HEK293 (cell line): ENCODE results near the gene ISY1.

ENCODE experiments used
- CTCF ChIA-PET: fragments of 350-600 bp; formaldehyde crosslinking; extraction: SDS; loops from one replicate; lab custom pipeline; 2021; ENCODE audit warnings: antibody characterized with exemption; lab: Yijun Ruan, JAX
- POLR2A ChIA-PET: fragments of 300-600 bp; formaldehyde crosslinking; extraction: SDS; loops from one replicate; lab custom pipeline; 2020; ENCODE audit warnings: antibody characterized with exemption, inconsistent platforms; lab: Yijun Ruan, JAX
- H3K27ac ChIP-seq: fragments of 200-500 bp; sonication (Bioruptor generic); 2 replicates; pipeline ENCODE4 v1.5.1; 2014; ENCODE audit warnings: low read depth, low read length, control low read depth, inconsistent platforms; ENCODE audit errors: extremely low read depth
- H3K36me3 ChIP-seq, 2 experiments: fragments of 200-500 bp in 1 of 2; sonication (Bioruptor generic) in 1 of 2; 1 replicate in 1 of 2; 2 replicates in 1 of 2; pipeline ENCODE4 v1.5.1; 2014 to 2017; ENCODE audit warnings: inconsistent platforms in 2 of 2, low read length in 2 of 2; ENCODE audit not compliant: control insufficient read depth in 2 of 2, insufficient read depth in 1 of 2
- H3K4me1 ChIP-seq: fragments of 200-500 bp; sonication (Bioruptor generic); 2 replicates; pipeline ENCODE4 v1.5.1; 2014; ENCODE audit warnings: mild to moderate bottlenecking, low read length, inconsistent platforms; ENCODE audit not compliant: control insufficient read depth, insufficient read depth
- H3K4me3 ChIP-seq: 2 replicates; pipeline ENCODE4 v1.5.1; 2011; ENCODE audit warnings: low read depth, mild to moderate bottlenecking, control low read depth, low read length, moderate library complexity
- H3K9me3 ChIP-seq: fragments of 200-500 bp; sonication (Bioruptor generic); 2 replicates; pipeline ENCODE4 v1.5.1; 2014; ENCODE audit warnings: low read depth, low read length, inconsistent platforms; ENCODE audit not compliant: control insufficient read depth, insufficient read depth
- AEBP2 ChIP-seq: fragments of 450-650 bp; formaldehyde crosslinking; IDR thresholded peaks from 2 replicates; pipeline ENCODE4 v1.5.1; 2016; ENCODE audit warnings: missing biosample characterization, missing genetic modification characterization, borderline replicate concordance
- GLI4 ChIP-seq: fragments of 450-650 bp; formaldehyde crosslinking; IDR thresholded peaks from 2 replicates; pipeline ENCODE4 v1.5.1; 2016; ENCODE audit warnings: missing biosample characterization, missing genetic modification characterization
- HOXC10 ChIP-seq: sonication (generic); formaldehyde crosslinking; IDR thresholded peaks from 2 replicates; pipeline ENCODE4 v1.8.1; 2023; ENCODE audit warnings: mild to moderate bottlenecking, missing genetic modification reagents
- KLF9 ChIP-seq: fragments of 450-650 bp; formaldehyde crosslinking; IDR thresholded peaks from 2 replicates; pipeline ENCODE4 v1.5.1; 2016; ENCODE audit warnings: missing biosample characterization, missing genetic modification characterization, low read depth
- MEIS1 ChIP-seq: sonication (generic); formaldehyde crosslinking; IDR thresholded peaks from 2 replicates; pipeline ENCODE4 v1.8.1; 2022; ENCODE audit warnings: missing genetic modification reagents, mild to moderate bottlenecking, borderline replicate concordance
- OVOL3 ChIP-seq: fragments of 450-650 bp; formaldehyde crosslinking; IDR thresholded peaks from 2 replicates; pipeline ENCODE4 v1.5.1; 2016; ENCODE audit warnings: missing biosample characterization, missing genetic modification characterization
- PRDM1 ChIP-seq: fragments of 450-650 bp; formaldehyde crosslinking; IDR thresholded peaks from 2 replicates; pipeline ENCODE4; 2016; ENCODE audit warnings: missing biosample characterization, missing genetic modification characterization
- RBAK ChIP-seq: fragments of 450-650 bp; formaldehyde crosslinking; IDR thresholded peaks from 2 replicates; pipeline ENCODE4 v1.5.1; 2016; ENCODE audit warnings: missing biosample characterization, missing genetic modification characterization
- SETDB1 ChIP-seq: IDR thresholded peaks from one replicate; pipeline ENCODE4 v1.6.1; 2017; ENCODE audit warnings: mild to moderate bottlenecking, low read length, moderate library complexity, mixed read lengths; ENCODE audit not compliant: insufficient read length
- SP7 ChIP-seq: fragments of 450-650 bp; formaldehyde crosslinking; IDR thresholded peaks from 2 replicates; pipeline ENCODE4 v1.5.1; 2016; ENCODE audit warnings: missing biosample characterization, missing genetic modification characterization
- TCF7L2 ChIP-seq: IDR thresholded peaks from 2 replicates; pipeline ENCODE4 v1.6.1; 2011; ENCODE audit warnings: low read depth, mild to moderate bottlenecking, inconsistent platforms, low read length, moderate library complexity, borderline replicate concordance
- ZBTB21 ChIP-seq: fragments of 450-650 bp; formaldehyde crosslinking; IDR thresholded peaks from 2 replicates; pipeline ENCODE4 v1.5.1; 2017; ENCODE audit warnings: missing biosample characterization, missing genetic modification characterization
- ZBTB7A ChIP-seq: fragments of 450-650 bp; formaldehyde crosslinking; IDR thresholded peaks from 2 replicates; pipeline ENCODE4 v1.5.1; 2016; ENCODE audit warnings: low read depth, missing biosample characterization, missing genetic modification characterization
- ZBTB8A ChIP-seq: fragments of 450-650 bp; formaldehyde crosslinking; IDR thresholded peaks from 2 replicates; pipeline ENCODE4 v1.5.1; 2016; ENCODE audit warnings: missing biosample characterization, missing genetic modification characterization
- ZFP37 ChIP-seq: fragments of 450-650 bp; formaldehyde crosslinking; IDR thresholded peaks from 2 replicates; pipeline ENCODE4 v1.5.1; 2016; ENCODE audit warnings: missing biosample characterization, missing genetic modification characterization
- ZNF112 ChIP-seq: fragments of 450-650 bp; formaldehyde crosslinking; IDR thresholded peaks from 2 replicates; pipeline ENCODE4 v1.5.0; 2017; ENCODE audit warnings: missing biosample characterization, missing genetic modification characterization
- ZNF132 ChIP-seq: fragments of 450-650 bp; formaldehyde crosslinking; IDR thresholded peaks from 2 replicates; pipeline ENCODE4 v1.5.1; 2017; ENCODE audit warnings: missing biosample characterization, missing genetic modification characterization, borderline replicate concordance
- ZNF155 ChIP-seq: fragments of 450-650 bp; formaldehyde crosslinking; IDR thresholded peaks from 2 replicates; pipeline ENCODE4 v1.5.1; 2016; ENCODE audit warnings: missing biosample characterization, missing genetic modification characterization
- ZNF169 ChIP-seq: fragments of 450-650 bp; formaldehyde crosslinking; IDR thresholded peaks from 2 replicates; pipeline ENCODE4 v1.5.1; 2016; ENCODE audit warnings: missing biosample characterization, missing genetic modification characterization
- ZNF174 ChIP-seq: fragments of 450-650 bp; formaldehyde crosslinking; IDR thresholded peaks from 2 replicates; pipeline ENCODE4 v1.5.0; 2017; ENCODE audit warnings: missing biosample characterization, mild to moderate bottlenecking, missing genetic modification characterization
- ZNF175 ChIP-seq: fragments of 450-650 bp; formaldehyde crosslinking; IDR thresholded peaks from 2 replicates; pipeline ENCODE4 v1.5.1; 2016; ENCODE audit warnings: missing biosample characterization, missing genetic modification characterization
- ZNF184 ChIP-seq: fragments of 450-650 bp; IDR thresholded peaks from 2 replicates; pipeline ENCODE4 v1.5.1; 2018; ENCODE audit warnings: missing biosample characterization, mild to moderate bottlenecking, missing genetic modification characterization
- ZNF221 ChIP-seq: fragments of 450-650 bp; formaldehyde crosslinking; IDR thresholded peaks from 2 replicates; pipeline ENCODE4 v1.5.1; 2017; ENCODE audit warnings: missing biosample characterization, missing genetic modification characterization, borderline replicate concordance
- ZNF223 ChIP-seq: fragments of 450-650 bp; formaldehyde crosslinking; IDR thresholded peaks from 2 replicates; pipeline ENCODE4 v1.5.1; 2016; ENCODE audit warnings: missing biosample characterization, missing genetic modification characterization
- ZNF311 ChIP-seq: fragments of 450-650 bp; formaldehyde crosslinking; IDR thresholded peaks from 2 replicates; pipeline ENCODE4 v1.5.1; 2017; ENCODE audit warnings: missing biosample characterization, missing genetic modification characterization, borderline replicate concordance
- ZNF324 ChIP-seq: fragments of 450-650 bp; formaldehyde crosslinking; IDR thresholded peaks from 2 replicates; pipeline ENCODE4 v1.5.1; 2016; ENCODE audit warnings: missing biosample characterization, missing genetic modification characterization
- ZNF48 ChIP-seq: fragments of 450-650 bp; formaldehyde crosslinking; IDR thresholded peaks from 2 replicates; pipeline ENCODE4 v1.5.1; 2016; ENCODE audit warnings: missing biosample characterization, missing genetic modification characterization
- ZNF558 ChIP-seq: fragments of 450-650 bp; formaldehyde crosslinking; IDR thresholded peaks from 2 replicates; pipeline ENCODE4 v1.5.1; 2016; ENCODE audit warnings: missing biosample characterization, missing genetic modification characterization
- ZNF561 ChIP-seq: fragments of 450-650 bp; IDR thresholded peaks from 2 replicates; pipeline ENCODE4 v1.5.1; 2018; ENCODE audit warnings: missing biosample characterization, missing genetic modification characterization, borderline replicate concordance
- ZNF580 ChIP-seq: fragments of 450-650 bp; formaldehyde crosslinking; IDR thresholded peaks from 2 replicates; pipeline ENCODE4 v1.5.1; 2016; ENCODE audit warnings: missing biosample characterization, missing genetic modification characterization
- ZNF626 ChIP-seq: fragments of 450-650 bp; sonication (Bioruptor Pico); formaldehyde crosslinking; IDR thresholded peaks from 2 replicates; pipeline ENCODE4 v1.5.1; 2018; ENCODE audit warnings: missing biosample characterization, missing genetic modification characterization, inconsistent platforms
- ZNF747 ChIP-seq: fragments of 450-650 bp; formaldehyde crosslinking; IDR thresholded peaks from 2 replicates; pipeline ENCODE4 v1.5.1; 2016; ENCODE audit warnings: missing biosample characterization, missing genetic modification characterization
- ZNF776 ChIP-seq: fragments of 450-650 bp; formaldehyde crosslinking; IDR thresholded peaks from 2 replicates; pipeline ENCODE4 v1.5.0; 2017; ENCODE audit warnings: missing biosample characterization, missing genetic modification characterization, borderline replicate concordance
- ZNF785 ChIP-seq: fragments of 450-650 bp; formaldehyde crosslinking; IDR thresholded peaks from 2 replicates; pipeline ENCODE4 v1.5.1; 2016; ENCODE audit warnings: missing biosample characterization, missing genetic modification characterization
- TF ChIP-seq, protein P1 (sequence below): fragments of 450-650 bp; formaldehyde crosslinking; IDR thresholded peaks from 2 replicates; pipeline ENCODE4 v1.5.1; 2016; ENCODE audit warnings: missing biosample characterization, missing genetic modification characterization

ISY1 gene

DNA sequence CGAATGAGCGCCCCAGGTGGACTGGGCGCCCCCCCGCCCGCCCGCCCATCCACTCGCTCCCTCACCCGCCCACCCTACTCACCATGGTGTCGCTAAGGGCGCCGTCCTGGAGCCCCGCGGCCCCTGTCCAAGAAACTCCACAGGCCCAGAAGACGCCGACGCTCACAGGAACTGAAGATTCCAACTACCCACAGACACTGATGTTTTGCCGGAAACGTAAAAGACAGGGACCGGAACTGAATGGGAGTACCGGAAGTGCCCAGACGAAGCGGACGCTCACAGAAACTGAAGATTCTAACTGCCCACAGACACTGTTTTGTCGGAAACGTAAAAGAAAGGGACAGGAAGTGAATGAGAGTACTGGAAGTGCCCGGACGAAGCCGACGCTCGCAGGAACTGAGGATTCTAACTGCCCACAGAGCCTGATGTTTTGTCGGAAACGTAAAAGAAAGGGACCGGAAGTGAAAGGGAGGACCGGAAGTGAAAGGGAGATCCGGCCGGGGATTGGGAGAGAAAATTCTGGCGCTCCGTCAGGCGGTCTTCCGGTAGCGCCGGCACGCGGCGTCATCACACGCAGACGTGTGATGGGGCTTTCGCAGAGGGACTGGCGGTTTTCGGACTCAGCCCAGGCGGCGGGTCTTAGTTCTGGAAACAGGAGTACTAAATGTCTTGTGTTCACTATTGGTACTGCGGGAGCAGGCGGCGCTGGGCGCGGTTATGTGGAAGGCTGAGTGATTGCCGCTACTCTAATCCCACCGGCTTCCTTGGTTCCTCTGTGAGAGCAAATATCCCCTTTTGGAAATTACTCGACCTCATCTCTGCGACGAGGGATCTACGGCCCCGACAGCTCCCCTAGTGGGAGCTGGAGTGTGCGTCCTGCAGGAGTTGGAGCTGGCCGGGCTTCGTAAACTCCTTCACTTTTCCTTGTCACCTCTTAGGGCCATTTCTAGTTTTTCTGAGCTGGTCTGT, at the start of gene ISY1:
Gene ISY1 (minus strand): TSS at position 173 of the 969 bp plus-strand sequence. CDS start 88 bp downstream, at position 85.
- ChIA-PET POLR2A (interaction anchor here (0.6 to 1.9 kb wide), 13 partner anchors 14 to 234 kb away, joined by 3 to 5 read pairs (median 4); partner anchors contain the start of genes COPG1 and RAB43), CTCF (interaction anchor here (0.7 to 3.3 kb wide), 10 partner anchors 9 to 678 kb away, joined by 3 to 32 read pairs (median 4); no protein-coding TSS in a partner anchor)
- peak within 1 kb of the TSS; percentile 84 for H3K27ac ChIP-seq
- H3K4me1 ChIP-seq, result no peaks in the 10 kb centered on the region
- H3K4me3 ChIP-seq, result peak within 1 kb of the TSS; percentile 78
- H3K9me3 ChIP-seq, result no peaks in the 10 kb centered on the region
- H3K36me3 ChIP-seq, result peaks cover 15 to 40% of the 10 kb centered on the region in 2 experiments
- TF ChIP-seq ZNF580, result peak; percentile 99
- TF ChIP-seq ZNF221 (tag by site-specific recombination), result no peak
- no peak for TF ChIP-seq ZNF48 (tag by site-specific recombination)
- TF ChIP-seq ZNF132 (tag by site-specific recombination), result no peak
- no peak for TF ChIP-seq ZNF785
- no peak for TF ChIP-seq AEBP2 (tag by site-specific recombination)
- peak; percentile 76 for TF ChIP-seq ZBTB21 (tag by site-specific recombination)
- no peak for TF ChIP-seq ZNF223 (tag by site-specific recombination)
- TF ChIP-seq MEIS1 (CRISPR knock-in tag), result no peak
- no peak for TF ChIP-seq ZNF184
- TF ChIP-seq, protein P1, sequence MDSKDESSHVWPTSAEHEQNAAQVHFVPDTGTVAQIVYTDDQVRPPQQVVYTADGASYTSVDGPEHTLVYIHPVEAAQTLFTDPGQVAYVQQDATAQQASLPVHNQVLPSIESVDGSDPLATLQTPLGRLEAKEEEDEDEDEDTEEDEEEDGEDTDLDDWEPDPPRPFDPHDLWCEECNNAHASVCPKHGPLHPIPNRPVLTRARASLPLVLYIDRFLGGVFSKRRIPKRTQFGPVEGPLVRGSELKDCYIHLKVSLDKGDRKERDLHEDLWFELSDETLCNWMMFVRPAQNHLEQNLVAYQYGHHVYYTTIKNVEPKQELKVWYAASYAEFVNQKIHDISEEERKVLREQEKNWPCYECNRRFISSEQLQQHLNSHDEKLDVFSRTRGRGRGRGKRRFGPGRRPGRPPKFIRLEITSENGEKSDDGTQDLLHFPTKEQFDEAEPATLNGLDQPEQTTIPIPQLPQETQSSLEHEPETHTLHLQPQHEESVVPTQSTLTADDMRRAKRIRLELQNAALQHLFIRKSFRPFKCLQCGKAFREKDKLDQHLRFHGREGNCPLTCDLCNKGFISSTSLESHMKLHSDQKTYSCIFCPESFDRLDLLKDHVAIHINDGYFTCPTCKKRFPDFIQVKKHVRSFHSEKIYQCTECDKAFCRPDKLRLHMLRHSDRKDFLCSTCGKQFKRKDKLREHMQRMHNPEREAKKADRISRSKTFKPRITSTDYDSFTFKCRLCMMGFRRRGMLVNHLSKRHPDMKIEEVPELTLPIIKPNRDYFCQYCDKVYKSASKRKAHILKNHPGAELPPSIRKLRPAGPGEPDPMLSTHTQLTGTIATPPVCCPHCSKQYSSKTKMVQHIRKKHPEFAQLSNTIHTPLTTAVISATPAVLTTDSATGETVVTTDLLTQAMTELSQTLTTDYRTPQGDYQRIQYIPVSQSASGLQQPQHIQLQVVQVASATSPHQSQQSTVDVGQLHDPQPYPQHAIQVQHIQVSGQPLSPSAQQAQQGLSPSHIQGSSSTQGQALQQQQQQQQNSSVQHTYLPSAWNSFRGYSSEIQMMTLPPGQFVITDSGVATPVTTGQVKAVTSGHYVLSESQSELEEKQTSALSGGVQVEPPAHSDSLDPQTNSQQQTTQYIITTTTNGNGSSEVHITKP (tag by site-specific recombination), result no peak
- TF ChIP-seq ZNF324, result peak; percentile 77
- peak; percentile 66; the same call in 1 of the 2 replicates for TF ChIP-seq OVOL3 (tag by site-specific recombination)
- TF ChIP-seq HOXC10 (CRISPR knock-in tag), result no peak
- no peak for TF ChIP-seq ZNF311 (tag by site-specific recombination)
- TF ChIP-seq KLF9 (tag by site-specific recombination), result no peak
- peak; percentile 37 for TF ChIP-seq SETDB1
- TF ChIP-seq ZNF174 (tag by site-specific recombination), result no peak
- TF ChIP-seq ZNF175, result no peak
- no peak for TF ChIP-seq ZNF626
- TF ChIP-seq ZNF169 (tag by site-specific recombination), result no peak
- TF ChIP-seq ZFP37, result peak; percentile 71; the same call in 1 of the 2 replicates
- no peak for TF ChIP-seq ZNF155 (tag by site-specific recombination)
- no peak; the same call in 1 of the 2 replicates for TF ChIP-seq GLI4 (tag by site-specific recombination)
- peak; percentile 18; the same call in 1 of the 2 replicates for TF ChIP-seq ZNF558 (tag by site-specific recombination)
- TF ChIP-seq RBAK, result no peak
- no peak for TF ChIP-seq ZNF747 (tag by site-specific recombination)
- TF ChIP-seq ZNF776 (tag by site-specific recombination), result no peak
- peak; percentile 40 for TF ChIP-seq ZBTB8A (tag by site-specific recombination)
- no peak for TF ChIP-seq ZNF112 (tag by site-specific recombination)
- TF ChIP-seq TCF7L2, result no peak
- TF ChIP-seq ZNF561, result peak; percentile 92
- peak; percentile 98 for TF ChIP-seq PRDM1
- peak; percentile 87 for TF ChIP-seq SP7 (tag by site-specific recombination)
- no peak for TF ChIP-seq ZBTB7A (tag by site-specific recombination)
